Activated CD4-positive, alpha-beta T cell treated with anti-CD3 and anti-CD28 coated beads, Interleukin-2, amount 50 U/mL, for 4 hours (primary cell): ENCODE measurements around the gene LMAN2.
"Not testable (repeated sequence)": the region's sequence is repeated elsewhere in the genome, so short reads cannot be mapped to it uniquely, and the experiment has no call there.

Experiments used
- DNase-seq, 2 experiments: peaks; one replicate each; pipeline ENCODE4 v3.0.0-alpha.2; 2020

The LMAN2 gene

DNA sequence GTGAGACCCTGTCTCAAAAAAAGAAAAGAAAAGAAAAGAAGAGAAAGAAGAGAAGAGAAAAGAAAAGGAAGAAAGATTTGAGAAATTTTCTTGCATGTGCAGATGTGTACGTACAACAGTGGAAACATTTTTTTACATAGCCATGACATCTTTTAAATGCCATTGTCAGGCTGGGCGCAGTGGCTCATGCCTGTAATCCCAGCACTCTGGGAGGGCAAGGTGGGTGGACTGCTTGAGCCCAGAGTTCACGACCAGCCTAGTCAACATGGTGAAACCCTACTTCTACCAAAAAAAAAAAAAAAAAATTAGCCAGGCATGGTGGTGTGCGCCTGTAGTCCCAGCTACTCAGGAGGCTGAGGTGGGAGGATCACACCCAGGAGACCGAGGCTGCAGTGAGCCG is 6.6 kb downstream of the LMAN2 start:
- DNase-seq = no peak

DNA sequence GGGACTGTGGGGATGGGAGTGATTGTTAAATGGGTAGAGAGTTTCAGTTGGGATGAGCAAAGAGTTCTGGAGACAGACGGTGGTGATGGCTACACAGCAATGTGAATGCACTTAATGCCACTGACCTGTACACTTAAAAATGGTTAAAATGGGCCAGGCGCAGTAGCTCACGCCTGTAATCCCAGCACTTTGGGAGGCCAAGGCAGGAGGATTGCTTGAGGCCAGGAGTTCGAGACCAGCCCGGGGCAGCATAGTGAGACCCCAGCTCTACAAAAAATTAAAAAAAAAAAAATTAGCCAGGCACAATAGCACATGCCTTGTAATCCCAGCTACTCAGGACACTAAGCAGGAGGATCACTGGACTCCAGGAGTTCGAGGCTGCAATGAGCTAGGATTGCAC is 7.7 kb downstream of the LMAN2 start:
- no peak for DNase-seq

DNA sequence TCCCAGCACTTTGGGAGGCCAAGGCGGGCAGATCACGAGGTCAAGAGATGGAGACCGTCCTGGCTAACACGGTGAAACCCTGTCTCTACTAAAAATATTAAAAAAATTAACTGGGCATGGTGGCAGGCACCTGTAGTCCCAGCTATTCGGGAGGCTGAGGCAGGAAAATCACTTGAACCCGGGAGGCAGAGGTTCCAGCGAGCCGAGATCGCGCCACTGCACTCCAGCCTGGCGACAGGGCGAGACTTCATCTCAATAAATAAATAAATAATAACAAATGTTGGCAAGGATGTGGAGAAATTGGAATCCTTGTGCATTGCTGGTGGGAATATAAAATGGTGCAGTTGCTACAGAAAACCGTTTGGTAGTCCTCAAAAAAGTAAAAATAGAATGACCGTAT is 8.5 kb downstream of the LMAN2 start:
- not testable (repeated sequence) for DNase-seq

DNA sequence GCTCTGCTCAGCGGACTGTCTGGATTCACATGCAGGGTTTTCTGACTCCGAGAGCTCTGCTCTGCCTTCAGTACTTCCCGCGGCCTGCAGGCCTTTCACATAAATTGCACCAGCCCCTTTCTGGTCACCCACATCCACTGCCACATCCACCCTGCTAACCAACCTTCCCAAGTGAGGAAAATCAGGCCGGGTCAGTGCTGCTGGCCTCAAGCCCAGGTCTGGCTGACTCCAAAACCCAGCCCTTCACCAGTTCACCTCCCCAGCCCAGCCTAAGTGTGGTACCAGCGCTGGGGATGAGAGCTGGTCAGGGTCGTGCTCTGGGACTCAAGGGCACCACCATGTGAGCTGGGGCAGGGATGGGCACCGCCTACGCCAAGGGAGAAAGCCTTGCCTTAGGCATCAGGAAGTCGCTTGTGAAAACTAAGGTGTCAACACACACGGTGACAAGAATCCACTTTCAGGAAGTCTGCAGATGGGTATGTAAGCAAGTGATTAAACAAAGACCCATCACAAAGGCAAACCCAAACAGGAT is 12.3 kb downstream of the LMAN2 start:
- no peak for DNase-seq

GRCh38 chr5:177338251-177339106 is 13.0 kb downstream of the LMAN2 start:
- no peak for DNase-seq

- no peak for DNase-seq
Observed at GRCh38 chr5:177336603-177337494, 14.6 kb downstream of the LMAN2 start.

DNA sequence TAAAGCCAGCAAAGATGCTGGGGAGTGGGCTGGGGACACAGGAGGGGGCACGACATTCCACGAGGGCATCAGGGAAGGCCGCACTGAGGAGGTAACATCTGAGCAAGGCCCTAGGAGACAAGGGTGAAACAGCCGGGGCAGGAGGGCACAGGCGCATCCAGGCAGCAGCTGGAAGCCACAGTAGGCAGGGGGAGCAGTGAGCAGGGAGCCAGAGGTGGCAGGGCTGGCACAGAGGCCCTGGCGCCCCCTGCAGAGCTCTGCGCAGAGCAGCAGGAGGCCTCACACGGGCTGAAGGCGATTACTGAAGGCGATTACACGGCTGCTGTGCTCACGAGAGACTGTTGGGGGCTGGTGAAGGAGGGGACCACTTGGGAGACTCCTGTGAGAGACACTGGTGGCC is 15.4 kb downstream of the LMAN2 start:
- no peak for DNase-seq

- DNase-seq = no peak
Observed at GRCh38 chr5:177335701-177336065, 15.8 kb downstream of the LMAN2 start.

DNA sequence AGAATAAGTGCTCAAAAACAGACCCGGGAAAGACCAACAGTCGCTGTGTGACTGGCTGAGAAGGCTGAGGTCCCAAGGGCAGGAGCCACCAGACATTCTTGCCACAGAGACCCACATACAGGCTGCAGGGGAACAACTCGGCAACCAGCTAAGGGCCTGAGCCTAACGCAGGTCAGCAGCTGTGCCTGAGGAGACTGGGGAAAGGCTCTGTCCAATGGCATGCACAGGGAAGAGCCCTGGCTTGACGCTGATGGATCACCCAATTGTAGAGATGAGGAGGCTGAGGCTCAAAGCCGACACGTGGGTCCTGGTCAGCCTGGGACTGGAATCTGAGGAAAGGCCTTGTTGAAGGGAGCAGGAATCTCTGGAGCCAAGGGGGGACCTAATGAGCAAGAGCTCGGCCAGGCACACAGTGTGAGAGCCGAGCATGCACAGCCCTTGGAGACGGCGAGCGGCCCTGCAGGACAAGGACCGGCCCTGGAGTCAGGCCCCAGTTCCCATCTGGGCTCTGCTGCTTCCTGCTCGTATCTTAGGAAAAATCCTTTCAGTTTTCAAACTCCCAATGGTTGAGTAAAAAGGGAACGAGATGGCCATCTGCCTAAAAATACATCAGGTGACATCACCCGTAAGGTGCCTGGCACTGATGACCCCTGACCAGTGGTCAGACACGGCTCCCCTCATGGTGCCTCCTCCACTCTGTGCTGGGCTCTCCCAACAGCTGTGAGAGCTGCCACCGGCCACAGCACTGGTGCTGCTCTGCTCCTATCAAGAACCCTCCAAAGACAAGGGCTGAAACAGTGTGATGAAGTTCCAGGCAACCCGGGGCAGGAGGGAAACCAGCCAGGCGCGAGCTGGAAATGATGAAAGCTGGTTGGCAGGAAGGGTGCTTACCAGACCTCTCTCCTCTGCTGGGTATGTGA is 16.4 kb downstream of the LMAN2 start:
- no peak for DNase-seq

GRCh38 chr5:177334155-177334551 is 17.3 kb downstream of the LMAN2 start:
- DNase-seq = no peak

DNA sequence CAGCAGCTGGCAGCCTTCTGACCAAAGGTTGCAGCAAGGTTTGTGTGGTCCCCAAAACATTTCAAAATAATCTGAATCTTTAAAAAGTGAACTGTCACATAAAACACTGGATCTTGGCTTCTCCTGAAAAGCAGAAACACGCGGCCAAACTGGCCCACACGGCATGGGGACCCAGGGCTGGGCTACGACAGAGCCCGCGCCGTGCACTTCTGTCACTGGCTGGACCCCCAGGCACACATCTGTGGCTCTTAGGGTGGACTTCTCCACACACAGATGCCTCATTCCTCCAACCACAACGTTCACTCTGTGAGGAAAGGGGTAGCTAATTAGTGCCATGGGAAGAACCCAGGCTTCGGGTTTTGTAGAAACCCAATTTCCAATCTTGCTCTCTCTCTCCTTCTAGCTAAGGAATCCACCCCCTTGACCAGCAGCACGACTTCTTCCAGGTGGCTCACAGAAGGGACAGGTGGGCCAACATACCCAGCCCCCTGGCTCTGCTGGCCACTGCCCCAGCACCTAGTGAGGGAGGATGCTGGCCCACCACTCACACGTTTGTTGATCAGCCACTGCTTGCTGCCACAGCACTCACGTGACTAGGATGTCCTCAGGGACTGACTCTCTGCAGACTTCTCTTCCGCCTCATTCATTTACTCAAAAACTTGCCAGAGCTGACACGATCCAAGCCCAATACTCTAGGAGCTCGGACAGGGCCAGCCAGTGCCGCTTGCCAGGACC is 17.9 kb downstream of the LMAN2 start:
- no peak for DNase-seq

- no peak for DNase-seq
Observed at GRCh38 chr5:177332896-177333260, 18.6 kb downstream of the LMAN2 start.

- DNase-seq = no peak
Observed at GRCh38 chr5:177332031-177332895, 19.2 kb downstream of the LMAN2 start.

DNA sequence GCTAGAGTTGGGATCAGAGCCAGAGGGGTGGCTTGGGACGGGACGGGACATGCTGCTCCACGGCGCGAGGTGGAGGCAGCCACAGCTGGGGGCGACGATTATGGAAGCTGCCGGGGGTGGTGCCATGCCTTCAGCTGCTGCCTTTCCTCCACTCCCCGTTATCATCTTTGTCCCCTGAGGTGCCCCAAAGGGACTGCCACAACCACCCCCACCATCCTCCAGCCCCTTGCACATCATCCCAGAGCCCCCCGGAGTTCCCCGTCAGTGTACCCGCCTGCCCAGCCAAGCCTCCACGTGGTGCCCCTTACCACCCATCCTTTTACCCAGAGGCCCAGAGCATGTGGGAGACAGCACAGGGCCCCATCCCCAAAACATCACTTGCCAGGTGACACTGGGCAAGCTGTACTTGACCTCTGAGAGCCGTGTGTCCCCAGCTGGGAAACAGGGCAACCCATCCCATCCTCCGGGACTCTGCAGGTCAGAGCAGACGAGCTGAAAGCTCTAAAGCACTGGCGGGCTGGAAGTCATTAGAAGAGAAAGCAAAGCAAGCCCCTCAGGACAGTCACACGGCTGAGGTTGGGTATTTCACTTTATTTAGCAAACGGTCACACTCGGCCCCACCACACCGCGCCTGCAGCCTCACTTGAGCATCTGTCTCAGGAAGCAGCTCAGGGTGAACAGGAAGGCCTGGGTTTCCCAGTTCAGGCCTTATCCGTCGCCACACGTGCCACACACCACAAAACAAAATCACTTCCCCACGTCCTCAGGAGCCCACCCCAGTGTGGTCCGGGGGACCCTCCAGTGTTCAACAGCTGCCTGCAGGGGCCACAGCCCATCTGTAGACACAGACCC is 20.3 kb downstream of the LMAN2 start:
- DNase-seq = no peak

DNA sequence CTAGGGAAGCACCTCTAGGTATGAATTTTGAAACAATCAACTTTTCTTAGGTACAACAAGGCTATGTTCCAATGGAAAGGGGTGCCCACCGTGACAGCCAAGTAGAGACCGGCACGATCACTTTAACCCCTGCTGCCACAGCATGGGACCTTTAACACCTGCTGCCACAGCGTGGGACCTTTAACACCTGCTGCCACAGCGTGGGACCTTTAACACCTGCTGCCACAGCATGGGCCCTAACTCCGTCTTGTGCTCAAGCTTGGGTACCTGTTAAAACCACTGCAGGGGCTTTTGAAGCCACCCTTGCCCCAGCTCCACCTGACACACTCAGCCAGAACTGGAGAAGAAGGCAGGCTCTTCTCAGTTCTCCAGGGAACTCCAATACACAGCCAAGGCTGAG is 21.6 kb downstream of the LMAN2 start:
- no peak for DNase-seq

DNA sequence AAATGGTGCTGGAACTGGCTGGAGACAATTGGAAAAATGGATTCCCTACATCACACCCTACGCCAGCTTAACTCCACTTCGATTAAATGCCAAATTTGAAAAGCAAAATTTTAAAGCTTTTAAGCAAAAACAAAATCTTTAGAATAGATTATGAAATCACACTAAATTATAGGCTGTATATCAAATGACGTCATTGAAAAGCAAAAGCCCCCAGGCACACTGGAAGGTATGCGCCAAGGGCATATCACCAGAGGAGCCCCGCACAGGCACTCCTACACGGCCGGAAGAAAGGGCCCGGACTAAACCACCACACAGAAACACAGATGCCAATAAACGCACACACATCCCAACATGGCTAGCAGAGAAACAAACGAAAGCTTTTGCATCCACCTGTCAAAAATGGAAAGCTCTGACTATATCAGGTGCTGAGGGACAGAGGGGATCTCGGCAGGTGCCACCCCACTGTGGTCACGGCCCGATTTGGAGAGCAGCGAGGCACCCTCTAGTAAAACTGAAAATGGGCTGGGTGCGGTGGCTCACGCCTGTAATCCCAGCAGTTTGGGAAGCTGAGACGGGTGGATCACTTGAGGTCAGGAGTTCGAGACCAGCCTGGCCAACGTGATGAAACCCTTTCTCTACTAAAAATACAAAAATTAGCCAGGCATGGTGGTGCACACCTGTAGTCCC is 22.8 kb downstream of the LMAN2 start:
- no peak for DNase-seq

DNA sequence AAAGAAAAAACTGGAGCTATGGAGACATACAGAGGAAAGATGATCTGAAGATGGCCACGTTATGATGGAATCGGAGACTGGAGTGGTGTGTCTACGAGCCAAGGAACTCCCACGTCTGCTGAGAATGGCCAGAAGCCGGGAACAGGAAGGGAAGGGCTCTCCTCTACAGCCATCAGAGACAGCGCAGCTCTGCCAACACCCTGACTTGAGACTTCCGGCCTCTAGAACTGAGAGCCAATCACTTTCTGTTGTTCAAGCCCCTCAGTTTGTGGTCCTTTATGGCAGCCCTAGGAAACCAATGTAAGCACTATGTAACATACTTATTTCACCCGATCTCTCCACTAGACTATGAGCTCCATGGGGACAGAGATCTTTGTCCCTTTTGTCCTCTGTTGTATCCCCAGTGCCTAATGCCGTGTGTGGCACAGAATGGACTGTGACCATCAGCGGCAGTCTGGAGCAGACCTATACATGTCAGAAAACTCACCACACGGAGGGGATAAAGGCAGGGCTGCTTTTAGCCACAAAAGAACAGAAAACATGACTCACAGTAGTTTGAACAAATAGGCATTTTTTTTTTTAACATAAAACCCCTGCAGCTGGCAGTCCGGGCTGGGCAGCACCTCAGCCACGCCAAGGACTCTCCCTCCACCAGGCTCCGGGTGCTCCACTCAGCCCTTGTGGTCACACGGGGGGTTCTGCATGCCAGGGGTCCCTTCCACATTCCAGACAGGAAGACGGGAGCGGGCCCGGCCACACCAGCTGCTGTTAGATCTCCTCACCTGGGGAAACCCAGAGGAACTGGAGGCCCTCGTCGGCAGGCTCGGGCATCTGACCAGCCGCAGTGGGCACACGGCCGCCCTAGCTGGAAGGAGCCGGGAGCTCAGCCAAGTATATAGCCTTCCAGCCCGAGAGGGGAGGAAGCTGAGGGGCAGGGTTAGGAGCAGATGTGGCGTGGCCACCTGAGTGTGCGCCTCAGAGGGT is 23.6 kb downstream of the LMAN2 start:
- DNase-seq = no peak

- DNase-seq = no peak
Observed at GRCh38 chr5:177325868-177326381, 25.5 kb downstream of the LMAN2 start.
